Loucy (cell line): Measurements from ENCODE around the gene CBFB.

Experiments
- EZH2phosphoT487 ChIP-seq: fragments of 200-600 bp; IDR thresholded peaks from 2 replicates; pipeline ENCODE4 v1.6.1; 2018; ENCODE audit warnings: antibody characterized with exemption, mild to moderate bottlenecking, moderate library complexity, borderline replicate concordance
- TF ChIP-seq, protein P1 (sequence below): fragments of 200-600 bp; sonication (generic); conservative IDR thresholded peaks from 2 replicates; pipeline ENCODE4 v1.5.1; 2014; ENCODE audit warnings: mild to moderate bottlenecking, antibody characterized with exemption, low read length

DNA sequence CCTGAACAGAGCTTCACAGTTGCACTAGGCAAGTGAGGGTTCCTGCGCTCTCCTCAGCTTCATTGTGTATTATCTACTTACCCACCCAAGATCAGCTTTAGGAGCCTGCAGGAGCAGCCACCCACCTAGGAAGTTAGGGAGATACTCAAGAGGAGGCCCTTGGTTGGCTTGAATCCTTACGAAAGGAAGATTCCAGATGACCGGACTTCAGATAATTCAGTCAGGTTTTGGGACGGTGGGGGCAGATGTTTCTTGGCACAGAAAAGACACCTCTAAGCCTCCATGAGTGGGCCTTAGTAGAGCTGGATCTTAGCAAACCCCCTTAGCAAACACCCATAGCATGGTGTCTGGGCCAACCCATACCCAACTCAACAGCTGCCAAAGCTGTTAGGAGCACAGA lies 2.4 kb upstream of the CBFB start:
- TF ChIP-seq, protein P1, sequence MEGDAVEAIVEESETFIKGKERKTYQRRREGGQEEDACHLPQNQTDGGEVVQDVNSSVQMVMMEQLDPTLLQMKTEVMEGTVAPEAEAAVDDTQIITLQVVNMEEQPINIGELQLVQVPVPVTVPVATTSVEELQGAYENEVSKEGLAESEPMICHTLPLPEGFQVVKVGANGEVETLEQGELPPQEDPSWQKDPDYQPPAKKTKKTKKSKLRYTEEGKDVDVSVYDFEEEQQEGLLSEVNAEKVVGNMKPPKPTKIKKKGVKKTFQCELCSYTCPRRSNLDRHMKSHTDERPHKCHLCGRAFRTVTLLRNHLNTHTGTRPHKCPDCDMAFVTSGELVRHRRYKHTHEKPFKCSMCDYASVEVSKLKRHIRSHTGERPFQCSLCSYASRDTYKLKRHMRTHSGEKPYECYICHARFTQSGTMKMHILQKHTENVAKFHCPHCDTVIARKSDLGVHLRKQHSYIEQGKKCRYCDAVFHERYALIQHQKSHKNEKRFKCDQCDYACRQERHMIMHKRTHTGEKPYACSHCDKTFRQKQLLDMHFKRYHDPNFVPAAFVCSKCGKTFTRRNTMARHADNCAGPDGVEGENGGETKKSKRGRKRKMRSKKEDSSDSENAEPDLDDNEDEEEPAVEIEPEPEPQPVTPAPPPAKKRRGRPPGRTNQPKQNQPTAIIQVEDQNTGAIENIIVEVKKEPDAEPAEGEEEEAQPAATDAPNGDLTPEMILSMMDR, result no peak
- no peak for TF ChIP-seq EZH2phosphoT487
